GM12878 (cell line): ENCODE results near the gene MRPS22. TPM values are rescaled to one million over a fixed set of nuclear protein-coding genes. Genes with fewer than 3 reads are reported as not detected.

ENCODE experiments used
- ATAC-seq: fragments of 200-7000 bp; cut with Tn5 transposase; 3 replicates; pipeline ENCODE4 v1.9.1; 2020; ENCODE audit warnings: mild to moderate bottlenecking, moderate library complexity
- BruUV-seq: library from RNA; stranded (reverse); fragments of 400-500 nt; replicated peaks from 2 replicates; lab custom pipeline; 2021; lab: Mats Ljungman, UMichigan
- CTCF ChIA-PET: fragments of 300-600 bp; sonication (Branson Sonifier 250); formaldehyde crosslinking; extraction: SDS; loops from one replicate; lab custom pipeline; 2021; ENCODE audit warnings: inconsistent platforms; lab: Yijun Ruan, JAX
- POLR2A ChIA-PET: fragments of 350-600 bp; formaldehyde crosslinking; extraction: SDS; loops from one replicate; lab custom pipeline; 2021; ENCODE audit warnings: inconsistent platforms; lab: Charles Lee
- RAD21 ChIA-PET: fragments of 300-600 bp; sonication (Branson Sonifier 250); formaldehyde crosslinking; loops from one replicate; lab custom pipeline; 2023; ENCODE audit warnings: antibody characterized with exemption; ENCODE audit not compliant: unreplicated experiment; lab: Charles Lee
- SMC1A ChIA-PET: fragments of 300-600 bp; sonication (Branson Sonifier 250); formaldehyde crosslinking; loops from one replicate; lab custom pipeline; 2023; ENCODE audit not compliant: unreplicated experiment, uncharacterized antibody; lab: Charles Lee
- DNase-seq: peaks from one replicate; pipeline ENCODE4 v3.0.0-alpha.2; 2011; ENCODE audit warnings: low read depth, low spot score
- FAIRE-seq: peaks from 3 replicates; lab custom pipeline; 2011; peaks lifted over from hg19 to GRCh38; lab: Jason Lieb, UNC
- H2AFZ ChIP-seq: 2 replicates; pipeline ENCODE4 v1.6.0; 2011; ENCODE audit warnings: low read depth, low read length, control low read depth; ENCODE audit not compliant: control insufficient read depth
- H3K27ac ChIP-seq: 2 replicates; pipeline ENCODE4 v1.5.1; 2011; ENCODE audit warnings: control low read depth; ENCODE audit not compliant: control insufficient read depth, insufficient read depth
- H3K27me3 ChIP-seq, 2 experiments: replicated peaks in 1 of 2; 2 replicates each; pipeline versions ENCODE4 v1.6.0 to v1.6.1; 2011; ENCODE audit warnings: low read length in 1 of 2; ENCODE audit not compliant: control insufficient read depth in 2 of 2, insufficient read depth in 2 of 2
- H3K36me3 ChIP-seq, 2 experiments: 2 replicates each; pipeline ENCODE4 v1.5.1; 2011; ENCODE audit warnings: low read length in 1 of 2; ENCODE audit not compliant: control insufficient read depth in 2 of 2, insufficient read depth in 2 of 2
- H3K4me1 ChIP-seq: 2 replicates; pipeline ENCODE4 v1.6.1; 2011; ENCODE audit warnings: mild to moderate bottlenecking, low read length, moderate library complexity, mixed read lengths; ENCODE audit not compliant: control insufficient read depth, insufficient read depth
- H3K4me2 ChIP-seq: 2 replicates; pipeline ENCODE4 v1.6.0; 2011; ENCODE audit warnings: control low read depth; ENCODE audit not compliant: control insufficient read depth, insufficient read depth
- H3K4me3 ChIP-seq: fragments of 200-600 bp; sonication (generic); 2 replicates; pipeline ENCODE4 v1.5.1; 2016
- H3K79me2 ChIP-seq: 2 replicates; pipeline ENCODE4 v1.6.0; 2011; ENCODE audit warnings: low read length; ENCODE audit not compliant: control insufficient read depth, insufficient read depth
- H3K9ac ChIP-seq: 2 replicates; pipeline ENCODE4 v1.8.0; 2011; ENCODE audit warnings: low read length, control low read depth, mixed read lengths; ENCODE audit not compliant: control insufficient read depth, insufficient read depth
- H3K9me3 ChIP-seq: replicated peaks from 3 replicates; pipeline ENCODE4 v1.5.1; 2011; ENCODE audit warnings: mild to moderate bottlenecking, low read length; ENCODE audit not compliant: control insufficient read depth, insufficient read depth
- H4K20me1 ChIP-seq: 2 replicates; pipeline ENCODE4 v1.6.0; 2011; ENCODE audit not compliant: control insufficient read depth, insufficient read depth
- BACH1 ChIP-seq: fragments of 450-650 bp; IDR thresholded peaks from 2 replicates; pipeline ENCODE4 v1.6.1; 2017; ENCODE audit warnings: mild to moderate bottlenecking, borderline replicate concordance
- CBX5 ChIP-seq: sonication (generic); IDR thresholded peaks from 2 replicates; pipeline ENCODE4 v1.6.1; 2016; ENCODE audit warnings: low read depth, moderate library complexity, mild to moderate bottlenecking, inconsistent platforms
- CEBPB ChIP-seq, 2 experiments: fragments of 150-350 bp in 1 of 2; IDR thresholded peaks; 2 replicates each; pipeline ENCODE4 v1.6.1; 2012 to 2014; ENCODE audit warnings: low read depth in 2 of 2, low read length in 2 of 2, borderline replicate concordance in 1 of 2, inconsistent platforms in 1 of 2
- CTCF ChIP-seq, 3 experiments: IDR thresholded peaks in 2 of 3; conservative IDR thresholded peaks in 1 of 3; 2 replicates each; pipeline ENCODE4 v1.5.1; 2011; ENCODE audit warnings: low read depth in 3 of 3, low read length in 3 of 3, mild to moderate bottlenecking in 3 of 3, control low read depth in 2 of 3, moderate library complexity in 2 of 3, inconsistent platforms in 1 of 3, mixed read lengths in 1 of 3; ENCODE audit not compliant: control insufficient read depth in 2 of 3, insufficient read depth in 1 of 3; ENCODE audit errors: extremely low read depth in 1 of 3
- E2F4 ChIP-seq: IDR thresholded peaks from 2 replicates; pipeline ENCODE4 v1.6.1; 2012; ENCODE audit warnings: low read depth, low read length, improper control_type of control experiment
- EP300 ChIP-seq, 2 experiments: fragments of 150-350 bp in 1 of 2; IDR thresholded peaks; 2 replicates each; pipeline ENCODE4 v1.6.1; 2011 to 2012; ENCODE audit warnings: low read depth in 2 of 2, low read length in 2 of 2, borderline replicate concordance in 1 of 2, improper control_type of control experiment in 1 of 2, inconsistent platforms in 1 of 2; ENCODE audit not compliant: control insufficient read depth in 1 of 2
- FOXM1 ChIP-seq: IDR thresholded peaks from 2 replicates; pipeline ENCODE4 v1.6.1; 2012; ENCODE audit warnings: low read depth, mild to moderate bottlenecking, inconsistent platforms, low read length, moderate library complexity
- IRF3 ChIP-seq: fragments of 450-650 bp; IDR thresholded peaks from 2 replicates; pipeline ENCODE4 v1.6.1; 2014; ENCODE audit warnings: mild to moderate bottlenecking
- IRF4 ChIP-seq: IDR thresholded peaks from 2 replicates; pipeline ENCODE4 v1.6.1; 2011; ENCODE audit warnings: low read depth, low read length
- JUNB ChIP-seq: IDR thresholded peaks from 2 replicates; pipeline ENCODE4 v1.6.1; 2016; ENCODE audit warnings: antibody characterized with exemption, mild to moderate bottlenecking
- NFYB ChIP-seq: IDR thresholded peaks from 2 replicates; pipeline ENCODE4 v1.6.1; 2011; ENCODE audit warnings: low read depth, mild to moderate bottlenecking, low read length, improper control_type of control experiment, moderate library complexity; ENCODE audit not compliant: insufficient read depth
- PBX3 ChIP-seq: IDR thresholded peaks from 2 replicates; pipeline ENCODE4 v1.6.1; 2011; ENCODE audit warnings: mild to moderate bottlenecking, low read depth, low read length, moderate library complexity; ENCODE audit not compliant: insufficient replicate concordance
- RB1 ChIP-seq: fragments of 450-650 bp; formaldehyde crosslinking; IDR thresholded peaks from 2 replicates; pipeline ENCODE4 v1.6.1; 2017; ENCODE audit warnings: mild to moderate bottlenecking, borderline replicate concordance
- RFX5 ChIP-seq: IDR thresholded peaks from 2 replicates; pipeline ENCODE4 v1.6.1; 2011; ENCODE audit warnings: low read depth, low read length, improper control_type of control experiment
- SP1 ChIP-seq: IDR thresholded peaks from one replicate; pipeline ENCODE4 v1.6.1; 2011; ENCODE audit warnings: low read depth, low read length
- SUZ12 ChIP-seq: fragments of 200-600 bp; sonication (generic); IDR thresholded peaks from one replicate; pipeline ENCODE4 v1.6.1; 2018; ENCODE audit warnings: antibody characterized with exemption, mild to moderate bottlenecking; ENCODE audit not compliant: unreplicated experiment
- TCF12 ChIP-seq: IDR thresholded peaks from 2 replicates; pipeline ENCODE4 v1.6.1; 2011; ENCODE audit warnings: low read depth, mild to moderate bottlenecking, low read length
- ZNF384 ChIP-seq: IDR thresholded peaks from 2 replicates; pipeline ENCODE4 v1.6.1; 2012; ENCODE audit warnings: low read depth, mild to moderate bottlenecking, low read length, improper control_type of control experiment, borderline replicate concordance
- WGBS: methylation state at CpG from one replicate; pipeline ENCODE4 v1.1.6; 2016; ENCODE audit warnings: low lambda C conversion rate; ENCODE audit not compliant: insufficient replicate concordance, insufficient coverage; ENCODE audit errors: missing lambda C conversion rate; 5-methylcytosine and 5-hydroxymethylcytosine counted together
- in situ Hi-C: fragments of 300-500 bp; cut with MboI; formaldehyde crosslinking; loops from 9 replicates; pipeline ENCODE4 v1.14.3; 2018; ENCODE audit warnings: mixed read lengths
- intact Hi-C: fragments of 100-400 bp; cut with micrococcal nuclease; formaldehyde crosslinking; loops from one replicate; pipeline ENCODE4 v1.14.2; 2022; ENCODE audit not compliant: unreplicated experiment
- polyA plus RNA-seq, 11 experiments: library from polyadenylated mRNA; depleted of rRNA in 4 of 11; unstranded in 6 of 11; stranded (reverse) in 5 of 11; fragments of >200 nt; fragmentation: Nextera tagmentation in 4 of 11; fragmentation: Illumina TruSeq in 1 of 11; extraction: Ambion mirVana in 4 of 11; extraction: Trizol in 1 of 11; gene quantifications; 1 replicate in 1 of 11; 2 replicates in 10 of 11; pipeline versions ENCODE4 v1.2.1 to v1.2.3, GENCODE V29; 2011 to 2016; ENCODE audit warnings: inconsistent platforms in 2 of 11, missing spikeins in 2 of 11, low read depth in 1 of 11
- total RNA-seq, 4 experiments: library from RNA; depleted of rRNA in 3 of 4; stranded (reverse); fragments of >200 nt in 3 of 4; fragmentation: Illumina TruSeq in 1 of 4; extraction: Trizol in 1 of 4; gene quantifications; 2 replicates each; pipeline versions ENCODE4 v1.2.1 to v1.2.3, GENCODE V29; 2013 to 2021

Gene MRPS22
- total and polyA plus RNA-seq, 10 of the 15 experiments (the other 5 are each of a cell fraction or from before 2014, with no cell fraction given), result 44.3 to 146 (median 75.2) TPM

- TF ChIP-seq CBX5, result no peak
- no peak for TF ChIP-seq CTCF (IDR thresholded peaks at IDR 0.05 in 2 of 3, conservative IDR thresholded peaks at IDR 0.05 in 1 of 3; ENCODE audit: control insufficient read depth in 2 of 3, extremely low read depth in 1 of 3, insufficient read depth in 1 of 3, low read depth in 3 of 3, low read length in 3 of 3)
- TF ChIP-seq TCF12, result no peak
- TF ChIP-seq IRF4, result no peak
- no peak for TF ChIP-seq BACH1
Observed at GRCh38 chr3:139342054-139342453, 1.8 kb upstream of the MRPS22 start (continued).

- intact Hi-C loops (no loop called here), in situ Hi-C loops (loop anchor here (10.0 kb wide), 1 partner anchor 642 kb away; no protein-coding TSS in a partner anchor)
- Histone ChIP-seq H4K20me1 (no peaks in the 10 kb centered on the region), H3K9me3 (no peaks in the 10 kb centered on the region; the same call in 2 of the 3 replicates), H3K79me2 (peaks cover 23% of the 10 kb centered on the region), H3K27me3 (no peaks in the 10 kb centered on the region), H3K4me3 (no peak overlapping the region), H3K4me1 (no peaks in the 10 kb centered on the region), H3K9ac (no peak overlapping the region), H3K27ac (no peak overlapping the region), H2AFZ (no peak overlapping the region), H3K4me2 (no peak overlapping the region), H3K36me3 (peaks cover 1 to 3% of the 10 kb centered on the region in 2 experiments)
- ChIA-PET RAD21 (no interaction called here), SMC1A (interaction anchor here (0.7 to 1.7 kb wide), 2 partner anchors 37 to 825 kb away, joined by 3 to 6 read pairs; no protein-coding TSS in a partner anchor), CTCF (interaction anchor here (1.0 to 1.3 kb wide), 3 partner anchors 8 to 235 kb away, joined by 3 read pairs; no protein-coding TSS in a partner anchor), POLR2A (interaction anchor here (1.5 kb wide), 1 partner anchor 10 kb away, joined by 5 read pairs; no protein-coding TSS in a partner anchor)
- FAIRE-seq, result no peak
- no peak for ATAC-seq
- WGBS, result 100% methylated on average over 2 of the region's 2 CpGs
- no TSS peak for BruUV-seq
- no peak for DNase-seq
- TF ChIP-seq JUNB (no peak), NFYB (no peak), IRF3 (no peak), PBX3 (no peak), CEBPB (IDR thresholded peaks at IDR 0.05; ENCODE audit: borderline replicate concordance in 1 of 2, low read depth in 2 of 2, low read length in 2 of 2) (no peak), RB1 (no peak), ZNF384 (no peak), EP300 (IDR thresholded peaks at IDR 0.05; ENCODE audit: borderline replicate concordance in 1 of 2, control insufficient read depth in 1 of 2, low read depth in 2 of 2, low read length in 2 of 2) (no peak), SP1 (no peak), SUZ12 (no peak), E2F4 (no peak), RFX5 (no peak), FOXM1 (no peak)
Observed at GRCh38 chr3:139346771-139347170, 3.0 kb downstream of the MRPS22 start.
